ENCODE measurements around the gene ISCU.

ISCU gene

GRCh38 chr12:108576660-108577234 lies 14.4 kb downstream of the ISCU start:
- ATAC-seq, result no peak
- TF ChIP-seq CSRNP3 (CRISPR knock-in tag; IDR thresholded peaks at IDR 0.05) (no peak), ISL1 (CRISPR knock-in tag; IDR thresholded peaks at IDR 0.05) (no peak), TCF4 (CRISPR knock-in tag; IDR thresholded peaks at IDR 0.05; ENCODE audit: borderline replicate concordance) (no peak), RARB (CRISPR knock-in tag; IDR thresholded peaks at IDR 0.05) (no peak), ARNTL (CRISPR knock-in tag; IDR thresholded peaks at IDR 0.05; ENCODE audit: borderline replicate concordance, low read depth) (no peak), ZFP30 (CRISPR knock-in tag; IDR thresholded peaks at IDR 0.05) (no peak), ZNF8 (CRISPR knock-in tag; IDR thresholded peaks at IDR 0.05) (no peak), OSR1 (CRISPR knock-in tag; IDR thresholded peaks at IDR 0.05) (no peak), ZNF70 (CRISPR knock-in tag; IDR thresholded peaks at IDR 0.05) (no peak), TOX (CRISPR knock-in tag; IDR thresholded peaks at IDR 0.05; ENCODE audit: borderline replicate concordance) (no peak), ZNF565 (CRISPR knock-in tag; conservative IDR thresholded peaks at IDR 0.05; ENCODE audit: low read depth) (no peak), ZFP3 (CRISPR knock-in tag; IDR thresholded peaks at IDR 0.05) (no peak), PPARA (CRISPR knock-in tag; IDR thresholded peaks at IDR 0.05; ENCODE audit: borderline replicate concordance) (no peak), SNAI2 (CRISPR knock-in tag; IDR thresholded peaks at IDR 0.05) (no peak), PATZ1 (CRISPR knock-in tag; IDR thresholded peaks at IDR 0.05; ENCODE audit: borderline replicate concordance) (no peak), CSDC2 (CRISPR knock-in tag; IDR thresholded peaks at IDR 0.05) (no peak), ZC3H10 (CRISPR knock-in tag; IDR thresholded peaks at IDR 0.05) (no peak), GLIS3 (CRISPR knock-in tag; IDR thresholded peaks at IDR 0.05) (no peak), TSHZ2 (CRISPR knock-in tag; IDR thresholded peaks at IDR 0.05) (no peak), BACH2 (CRISPR knock-in tag; IDR thresholded peaks at IDR 0.05; ENCODE audit: borderline replicate concordance) (no peak)

GRCh38 chr12:108577458-108577857 lies 15.1 kb downstream of the ISCU start:
- no peak for ATAC-seq
- TF ChIP-seq OSR1 (CRISPR knock-in tag; IDR thresholded peaks at IDR 0.05) (no peak), POU6F1 (CRISPR knock-in tag; IDR thresholded peaks at IDR 0.05; ENCODE audit: borderline replicate concordance, low read depth) (no peak), RARB (CRISPR knock-in tag; IDR thresholded peaks at IDR 0.05) (no peak), ZNF8 (CRISPR knock-in tag; IDR thresholded peaks at IDR 0.05) (no peak), ZNF565 (CRISPR knock-in tag; conservative IDR thresholded peaks at IDR 0.05; ENCODE audit: low read depth) (no peak), ESRRG (CRISPR knock-in tag; IDR thresholded peaks at IDR 0.05) (no peak), ZFP30 (CRISPR knock-in tag; IDR thresholded peaks at IDR 0.05) (no peak), GLIS3 (CRISPR knock-in tag; IDR thresholded peaks at IDR 0.05) (no peak), SNAI2 (CRISPR knock-in tag; IDR thresholded peaks at IDR 0.05) (no peak), CSDC2 (CRISPR knock-in tag; IDR thresholded peaks at IDR 0.05) (no peak), ZFP3 (CRISPR knock-in tag; IDR thresholded peaks at IDR 0.05) (no peak), TOX (CRISPR knock-in tag; IDR thresholded peaks at IDR 0.05; ENCODE audit: borderline replicate concordance) (no peak), TCF4 (CRISPR knock-in tag; IDR thresholded peaks at IDR 0.05; ENCODE audit: borderline replicate concordance) (no peak), ISL1 (CRISPR knock-in tag; IDR thresholded peaks at IDR 0.05) (no peak)

- TF ChIP-seq GLIS3 (CRISPR knock-in tag; IDR thresholded peaks at IDR 0.05), result no peak
- no peak for TF ChIP-seq ZNF565 (CRISPR knock-in tag; conservative IDR thresholded peaks at IDR 0.05; ENCODE audit: low read depth)
- TF ChIP-seq ISL1 (CRISPR knock-in tag; IDR thresholded peaks at IDR 0.05), result no peak
- TF ChIP-seq TCF4 (CRISPR knock-in tag; IDR thresholded peaks at IDR 0.05; ENCODE audit: borderline replicate concordance), result no peak
- no peak for ATAC-seq
Observed at GRCh38 chr12:108578264-108578663, 15.9 kb downstream of the ISCU start.

Measured in SK-N-SH treated with all-trans-retinoic acid at 6 μM for 48 hours (cell line).